Measurements from ENCODE around the gene PRPF31.
"Not testable (repeated sequence)": the region's sequence is repeated elsewhere in the genome, so short reads cannot be mapped to it uniquely, and the experiment has no call there.

Gene PRPF31

GRCh38 chr19:54099190-54099902 lies 16.2 kb upstream of the PRPF31 start:
- DNase-seq (ENCODE audit: low spot score in 2 of 2) (no peak), ATAC-seq (replicated peaks; ENCODE audit: extremely low read depth, poor library complexity, severe bottlenecking) (no peak)
- H3K9me3 Mint-ChIP-seq = no peaks in the 10 kb centered on the region
- peaks cover 20% of the 10 kb centered on the region for H3K36me3 Mint-ChIP-seq (ENCODE audit: insufficient read depth)
- no peak overlapping the region for H3K27ac Mint-ChIP-seq (ENCODE audit: low read depth)
- no peak overlapping the region for H3K4me3 Mint-ChIP-seq
- no peaks in the 10 kb centered on the region for H3K27me3 Mint-ChIP-seq
- H3K4me1 Mint-ChIP-seq = peaks cover 31% of the 10 kb centered on the region

DNA sequence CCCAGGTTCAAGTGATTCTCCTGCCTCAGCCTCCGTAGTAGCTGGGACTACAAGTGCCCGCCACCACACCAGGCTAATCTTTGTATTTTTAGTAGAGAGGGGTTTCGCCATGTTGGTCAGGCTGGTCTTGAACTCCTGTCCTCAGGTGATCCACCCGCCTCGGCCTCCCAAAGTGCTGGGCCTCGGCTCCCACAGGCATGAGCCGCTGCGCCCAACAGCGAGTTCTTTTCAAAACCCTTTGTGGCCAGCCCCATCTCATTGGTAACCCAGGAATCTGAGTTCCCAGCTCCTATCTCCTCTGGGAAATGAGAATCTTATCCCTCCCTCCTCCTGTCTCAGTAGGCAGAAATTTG lies 15.7 kb upstream of the PRPF31 start:
- not testable (repeated sequence) for DNase-seq (ENCODE audit: low spot score in 2 of 2); H3K9me3 Mint-ChIP-seq; ATAC-seq (replicated peaks; ENCODE audit: extremely low read depth, poor library complexity, severe bottlenecking); H3K27me3 Mint-ChIP-seq; H3K27ac Mint-ChIP-seq (ENCODE audit: low read depth); H3K4me3 Mint-ChIP-seq
- peaks cover 19% of the 10 kb centered on the region for H3K36me3 Mint-ChIP-seq (ENCODE audit: insufficient read depth)
- peaks cover 31% of the 10 kb centered on the region for H3K4me1 Mint-ChIP-seq

- Mint-ChIP-seq H3K27ac (ENCODE audit: low read depth) (peak within 1 kb of the TSS; percentile 83), H3K4me3 (peak within 1 kb of the TSS; percentile 53), H3K27me3 (no peaks in the 10 kb centered on the region), H3K9me3 (no peaks in the 10 kb centered on the region), H3K4me1 (peaks cover 34% of the 10 kb centered on the region), H3K36me3 (ENCODE audit: insufficient read depth) (peaks cover 15% of the 10 kb centered on the region)
- no peak for DNase-seq (ENCODE audit: low spot score in 2 of 2)
- no peak for ATAC-seq (replicated peaks; ENCODE audit: extremely low read depth, poor library complexity, severe bottlenecking)
These were observed 15.0 kb upstream of the PRPF31 start, which contains the start of gene OSCAR for GRCh38 chr19:54100561-54100960. TSS of gene OSCAR (minus strand) at chr19:54100803. CDS start at chr19:54100792, 11 bp downstream.

DNA sequence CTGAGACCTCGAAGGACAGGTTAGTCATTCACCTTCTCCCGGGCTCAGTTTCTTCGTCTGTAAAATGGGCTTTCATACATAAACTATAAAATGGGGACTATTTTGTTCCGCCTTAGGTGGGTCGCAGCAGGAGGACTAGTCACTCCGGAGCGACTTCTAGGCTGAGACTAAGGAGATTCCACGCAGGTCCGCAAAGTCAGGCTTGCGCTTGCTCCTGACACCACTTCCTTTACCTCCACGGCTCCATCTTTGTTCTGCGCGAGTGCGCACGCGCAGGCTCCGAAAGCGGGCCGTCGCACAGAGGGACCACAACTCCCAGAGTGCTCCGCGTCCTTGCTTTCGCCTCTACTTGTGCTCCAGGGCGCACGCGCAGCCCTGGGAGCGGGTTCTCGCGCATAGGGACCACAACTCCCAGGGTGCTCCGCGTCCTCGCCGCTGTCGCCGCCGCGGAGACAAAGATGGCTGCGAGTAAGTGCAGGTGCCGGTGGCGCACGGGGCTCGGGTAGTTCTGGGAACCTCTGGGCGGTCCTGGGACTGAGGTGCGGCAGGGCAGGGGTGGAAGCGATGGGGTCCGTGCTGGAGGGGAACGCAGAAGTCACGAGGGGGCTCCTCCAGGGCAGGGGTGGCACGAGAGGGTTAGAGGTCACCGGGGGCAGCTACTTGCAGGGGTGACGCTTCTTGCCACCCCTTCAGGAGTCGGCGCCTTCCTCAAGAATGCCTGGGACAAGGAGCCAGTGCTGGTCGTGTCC lies 13.0 kb upstream of the PRPF31 start, which contains the start of gene NDUFA3:
Gene NDUFA3 (plus strand): TSS at position 435 of the 749 bp plus-strand sequence. CDS start 24 bp downstream, at position 459.
- Mint-ChIP-seq H3K9me3 (no peaks in the 10 kb centered on the region), H3K4me1 (peaks cover 33% of the 10 kb centered on the region), H3K27ac (ENCODE audit: low read depth) (peak within 1 kb of the TSS; percentile 90), H3K27me3 (no peaks in the 10 kb centered on the region), H3K4me3 (peak within 1 kb of the TSS; percentile 92), H3K36me3 (ENCODE audit: insufficient read depth) (peaks cover 16% of the 10 kb centered on the region)
- peak; percentile 100 for ATAC-seq (replicated peaks; ENCODE audit: extremely low read depth, poor library complexity, severe bottlenecking)
- peak; percentile 93 to 96 for DNase-seq (ENCODE audit: low spot score in 2 of 2)

- H3K4me1 Mint-ChIP-seq = peaks cover 33% of the 10 kb centered on the region
- no peak for ATAC-seq (replicated peaks; ENCODE audit: extremely low read depth, poor library complexity, severe bottlenecking)
- H3K9me3 Mint-ChIP-seq = no peaks in the 10 kb centered on the region
- no peaks in the 10 kb centered on the region for H3K27me3 Mint-ChIP-seq
- H3K36me3 Mint-ChIP-seq (ENCODE audit: insufficient read depth) = peaks cover 31% of the 10 kb centered on the region
- H3K27ac Mint-ChIP-seq (ENCODE audit: low read depth) = peak overlapping the region; percentile 44
- H3K4me3 Mint-ChIP-seq = no peak overlapping the region
- DNase-seq (ENCODE audit: low spot score in 2 of 2) = no peak
These were observed 10.4 kb upstream of the PRPF31 start for GRCh38 chr19:54104998-54105715.

- Mint-ChIP-seq H3K27me3 (no peaks in the 10 kb centered on the region), H3K9me3 (no peaks in the 10 kb centered on the region), H3K27ac (ENCODE audit: low read depth) (peak overlapping the region; percentile 44), H3K4me1 (peaks cover 35% of the 10 kb centered on the region), H3K36me3 (ENCODE audit: insufficient read depth) (peaks cover 35% of the 10 kb centered on the region), H3K4me3 (no peak overlapping the region)
- DNase-seq (ENCODE audit: low spot score in 2 of 2) (no peak), ATAC-seq (replicated peaks; ENCODE audit: extremely low read depth, poor library complexity, severe bottlenecking) (no peak)
These were observed 9.8 kb upstream of the PRPF31 start for GRCh38 chr19:54105796-54106195.

DNA sequence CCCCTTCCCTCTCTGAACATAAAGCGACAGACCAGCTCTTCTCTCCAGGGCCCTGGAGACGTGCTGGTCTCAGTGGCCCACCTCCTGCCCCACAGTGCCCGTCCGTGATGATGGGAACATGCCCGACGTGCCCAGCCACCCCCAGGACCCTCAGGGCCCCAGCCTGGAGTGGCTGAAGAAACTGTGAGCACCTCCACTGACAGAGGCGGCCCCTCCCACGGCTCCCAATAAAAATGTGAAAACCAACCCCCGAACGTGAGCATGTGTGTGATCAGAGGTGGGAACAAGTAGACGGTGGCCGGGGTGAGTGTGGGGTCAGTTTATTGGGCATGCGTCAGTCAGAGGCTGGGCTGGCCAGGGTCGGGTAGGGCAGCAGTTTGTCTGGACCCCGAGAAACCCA lies 8.8 kb upstream of the PRPF31 start:
- H3K4me3 Mint-ChIP-seq = no peak overlapping the region

DNA sequence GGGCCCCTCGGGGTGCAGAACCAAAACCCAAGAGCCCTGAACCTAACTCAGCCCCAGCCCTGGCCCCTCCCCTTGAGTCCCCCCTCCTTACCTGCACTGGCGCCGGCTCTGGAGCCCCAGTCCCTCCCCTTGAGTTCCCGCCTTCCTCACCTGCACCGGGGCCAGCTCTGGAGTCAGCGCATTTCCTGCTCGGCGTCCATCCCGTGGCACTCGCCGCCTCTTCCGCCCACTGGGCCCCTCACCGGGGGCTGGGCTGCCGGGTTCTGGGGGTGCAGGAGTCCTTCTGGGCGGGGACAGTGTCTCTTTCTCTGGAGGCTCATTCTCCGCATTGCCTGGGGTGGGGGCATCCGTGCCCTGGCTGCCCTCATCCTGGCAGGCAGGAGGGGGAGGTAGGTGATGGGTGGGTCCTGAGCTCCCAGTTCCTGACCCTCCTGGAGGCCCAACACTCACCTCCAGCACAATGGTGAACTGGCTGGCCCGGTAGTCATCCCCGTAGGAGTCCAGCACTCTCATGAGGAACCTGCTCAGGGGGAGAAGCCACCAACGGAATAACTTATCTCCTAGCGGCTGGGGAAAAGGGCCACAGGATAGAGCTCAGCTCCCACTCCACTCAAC lies 7.6 kb upstream of the PRPF31 start:
- H3K27me3 Mint-ChIP-seq = no peaks in the 10 kb centered on the region
- DNase-seq (ENCODE audit: low spot score in 2 of 2) (no peak), ATAC-seq (replicated peaks; ENCODE audit: extremely low read depth, poor library complexity, severe bottlenecking) (no peak)
- H3K4me3 Mint-ChIP-seq = no peak overlapping the region
- H3K27ac Mint-ChIP-seq (ENCODE audit: low read depth) = no peak overlapping the region
- no peaks in the 10 kb centered on the region for H3K9me3 Mint-ChIP-seq
- H3K4me1 Mint-ChIP-seq = peaks cover 26% of the 10 kb centered on the region
- peaks cover 32% of the 10 kb centered on the region for H3K36me3 Mint-ChIP-seq (ENCODE audit: insufficient read depth)

More for the DNA sequence above, 8.8 kb upstream of the PRPF31 start:
- Mint-ChIP-seq H3K36me3 (ENCODE audit: insufficient read depth) (peaks cover 35% of the 10 kb centered on the region), H3K9me3 (no peaks in the 10 kb centered on the region), H3K27me3 (no peaks in the 10 kb centered on the region), H3K27ac (ENCODE audit: low read depth) (no peak overlapping the region), H3K4me1 (peaks cover 34% of the 10 kb centered on the region)
- no peak for DNase-seq (ENCODE audit: low spot score in 2 of 2)
- no peak for ATAC-seq (replicated peaks; ENCODE audit: extremely low read depth, poor library complexity, severe bottlenecking)

DNA sequence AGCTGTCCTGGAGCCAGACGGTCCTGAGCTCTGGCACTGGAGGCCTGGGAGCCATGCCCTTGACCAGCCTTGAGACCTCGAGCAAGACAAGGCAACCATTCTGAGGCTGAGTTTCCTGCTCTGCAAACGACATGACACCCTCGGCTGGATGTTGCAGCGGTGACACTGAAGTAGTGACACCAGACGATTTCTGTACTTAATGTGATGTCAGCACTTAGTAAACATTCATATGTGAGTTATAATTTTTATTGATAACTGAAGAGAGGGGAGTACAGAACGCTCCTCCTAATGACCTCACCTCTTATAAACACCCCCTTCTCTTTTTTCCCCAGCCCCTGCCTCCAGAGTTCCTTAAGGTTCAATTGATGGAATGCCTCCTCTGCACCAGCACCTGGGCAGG lies 7.1 kb upstream of the PRPF31 start:
- H3K27ac Mint-ChIP-seq (ENCODE audit: low read depth) = no peak overlapping the region
- peaks cover 32% of the 10 kb centered on the region for H3K36me3 Mint-ChIP-seq (ENCODE audit: insufficient read depth)
- H3K4me1 Mint-ChIP-seq = peaks cover 21% of the 10 kb centered on the region
- no peaks in the 10 kb centered on the region for H3K27me3 Mint-ChIP-seq
- H3K4me3 Mint-ChIP-seq = no peak overlapping the region
- DNase-seq (ENCODE audit: low spot score in 2 of 2) (no peak), ATAC-seq (replicated peaks; ENCODE audit: extremely low read depth, poor library complexity, severe bottlenecking) (no peak)
- no peaks in the 10 kb centered on the region for H3K9me3 Mint-ChIP-seq

GRCh38 chr19:54109651-54110050 lies 5.9 kb upstream of the PRPF31 start:
- no peak for DNase-seq (ENCODE audit: low spot score in 2 of 2)
- no peaks in the 10 kb centered on the region for H3K27me3 Mint-ChIP-seq
- H3K4me3 Mint-ChIP-seq = no peak overlapping the region
- peaks cover 35% of the 10 kb centered on the region for H3K36me3 Mint-ChIP-seq (ENCODE audit: insufficient read depth)
- ATAC-seq (replicated peaks; ENCODE audit: extremely low read depth, poor library complexity, severe bottlenecking) = no peak
- H3K9me3 Mint-ChIP-seq = no peaks in the 10 kb centered on the region
- peaks cover 30% of the 10 kb centered on the region for H3K4me1 Mint-ChIP-seq
- no peak overlapping the region for H3K27ac Mint-ChIP-seq (ENCODE audit: low read depth)

DNA sequence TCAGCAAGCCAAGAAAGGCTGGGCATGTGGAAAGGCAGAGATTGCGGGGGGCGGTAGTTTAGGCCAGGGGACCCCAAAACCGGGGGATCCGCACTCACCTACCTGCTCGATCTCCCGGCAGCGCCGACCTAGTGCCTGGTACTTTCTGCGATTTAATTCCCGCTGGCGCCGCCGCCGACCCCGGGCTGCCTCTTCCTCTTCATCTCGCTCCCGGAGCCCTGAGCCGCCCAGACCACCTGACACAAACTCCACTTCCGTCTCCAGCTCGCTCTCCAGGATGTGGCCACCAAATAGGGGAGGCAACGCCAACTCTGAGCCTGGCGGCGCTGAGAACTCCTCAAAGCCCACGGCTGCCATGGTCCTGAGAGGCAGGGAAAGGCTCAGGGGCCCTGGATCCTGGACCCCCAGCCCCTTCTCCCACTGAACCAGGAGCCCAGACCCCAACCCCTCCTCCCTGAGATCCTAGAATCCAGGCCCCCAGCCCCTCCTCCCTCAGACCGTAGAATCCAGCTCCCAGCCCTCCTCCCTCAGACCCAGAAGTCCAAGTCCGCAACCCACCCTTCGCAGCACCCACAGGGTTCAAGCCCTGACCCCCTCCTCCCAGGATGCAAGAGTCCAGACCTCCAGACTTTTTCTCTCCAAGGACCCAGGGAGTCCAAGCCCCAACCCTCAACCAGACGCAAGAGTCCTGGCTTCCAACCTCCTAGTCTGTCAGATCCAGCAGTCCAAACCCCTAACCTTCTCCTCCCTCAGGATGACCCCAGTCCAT lies 1.0 kb upstream of the PRPF31 start:
- H3K4me3 Mint-ChIP-seq = peak overlapping the region; percentile 86

GRCh38 chr19:54121259-54121658 lies 5.7 kb downstream of the PRPF31 start:
- no peak for ATAC-seq (replicated peaks; ENCODE audit: extremely low read depth, poor library complexity, severe bottlenecking)
- Mint-ChIP-seq H3K4me3 (no peak overlapping the region), H3K27ac (ENCODE audit: low read depth) (no peak overlapping the region), H3K36me3 (ENCODE audit: insufficient read depth) (peaks cover 20% of the 10 kb centered on the region), H3K4me1 (peaks cover 10% of the 10 kb centered on the region), H3K27me3 (no peaks in the 10 kb centered on the region), H3K9me3 (no peaks in the 10 kb centered on the region)
- DNase-seq (ENCODE audit: low spot score in 2 of 2) = no peak

More for the DNA sequence above, 1.0 kb upstream of the PRPF31 start:
- Mint-ChIP-seq H3K4me1 (peaks cover 39% of the 10 kb centered on the region), H3K9me3 (no peaks in the 10 kb centered on the region), H3K36me3 (ENCODE audit: insufficient read depth) (peaks cover 30% of the 10 kb centered on the region), H3K27ac (ENCODE audit: low read depth) (peak overlapping the region; percentile 93), H3K27me3 (no peaks in the 10 kb centered on the region)
- ATAC-seq (replicated peaks; ENCODE audit: extremely low read depth, poor library complexity, severe bottlenecking) = peak; percentile 65
- DNase-seq (ENCODE audit: low spot score in 2 of 2) = peak in 1 of 2 donors; percentile 41
